ENCODE data around the gene AFF3.

The AFF3 gene

GRCh38 chr2:99806758-99807157 lies 335.6 kb downstream of the AFF3 start:
- Histone ChIP-seq H3K27ac (no peak overlapping the region), H3K27me3 (no peaks in the 10 kb centered on the region), H3K4me1 (ENCODE audit: control insufficient read depth in 1 of 2, insufficient read depth in 1 of 2, low read depth in 1 of 2, low read length in 1 of 2) (no peaks in the 10 kb centered on the region), H3K36me3 (no peaks in the 10 kb centered on the region), H3K4me3 (ENCODE audit: low read depth in 1 of 2, low read length in 1 of 2) (no peak overlapping the region), H3K9me3 (no peaks in the 10 kb centered on the region)
- TF ChIP-seq, protein P1, sequence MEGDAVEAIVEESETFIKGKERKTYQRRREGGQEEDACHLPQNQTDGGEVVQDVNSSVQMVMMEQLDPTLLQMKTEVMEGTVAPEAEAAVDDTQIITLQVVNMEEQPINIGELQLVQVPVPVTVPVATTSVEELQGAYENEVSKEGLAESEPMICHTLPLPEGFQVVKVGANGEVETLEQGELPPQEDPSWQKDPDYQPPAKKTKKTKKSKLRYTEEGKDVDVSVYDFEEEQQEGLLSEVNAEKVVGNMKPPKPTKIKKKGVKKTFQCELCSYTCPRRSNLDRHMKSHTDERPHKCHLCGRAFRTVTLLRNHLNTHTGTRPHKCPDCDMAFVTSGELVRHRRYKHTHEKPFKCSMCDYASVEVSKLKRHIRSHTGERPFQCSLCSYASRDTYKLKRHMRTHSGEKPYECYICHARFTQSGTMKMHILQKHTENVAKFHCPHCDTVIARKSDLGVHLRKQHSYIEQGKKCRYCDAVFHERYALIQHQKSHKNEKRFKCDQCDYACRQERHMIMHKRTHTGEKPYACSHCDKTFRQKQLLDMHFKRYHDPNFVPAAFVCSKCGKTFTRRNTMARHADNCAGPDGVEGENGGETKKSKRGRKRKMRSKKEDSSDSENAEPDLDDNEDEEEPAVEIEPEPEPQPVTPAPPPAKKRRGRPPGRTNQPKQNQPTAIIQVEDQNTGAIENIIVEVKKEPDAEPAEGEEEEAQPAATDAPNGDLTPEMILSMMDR (IDR thresholded peaks at IDR 0.05), result no peak

GRCh38 chr2:99805930-99806476 lies 336.4 kb downstream of the AFF3 start:
- H3K4me3 ChIP-seq (ENCODE audit: low read depth in 1 of 2, low read length in 1 of 2), result no peak overlapping the region
- H3K27ac ChIP-seq, result no peak overlapping the region
- TF ChIP-seq, protein P1 (IDR thresholded peaks at IDR 0.05), result no peak
- no peaks in the 10 kb centered on the region for H3K36me3 ChIP-seq
- H3K9me3 ChIP-seq, result no peaks in the 10 kb centered on the region
- no peaks in the 10 kb centered on the region for H3K27me3 ChIP-seq
- no peaks in the 10 kb centered on the region for H3K4me1 ChIP-seq (ENCODE audit: control insufficient read depth in 1 of 2, insufficient read depth in 1 of 2, low read depth in 1 of 2, low read length in 1 of 2)

GRCh38 chr2:99803846-99804245 lies 338.5 kb downstream of the AFF3 start:
- no peaks in the 10 kb centered on the region for H3K9me3 ChIP-seq
- H3K27me3 ChIP-seq, result no peaks in the 10 kb centered on the region
- no peak overlapping the region for H3K4me3 ChIP-seq (ENCODE audit: low read depth in 1 of 2, low read length in 1 of 2)
- TF ChIP-seq, protein P1 (IDR thresholded peaks at IDR 0.05), result no peak
- no peak overlapping the region for H3K27ac ChIP-seq
- H3K36me3 ChIP-seq, result no peaks in the 10 kb centered on the region
- H3K4me1 ChIP-seq (ENCODE audit: control insufficient read depth in 1 of 2, insufficient read depth in 1 of 2, low read depth in 1 of 2, low read length in 1 of 2), result no peaks in the 10 kb centered on the region

GRCh38 chr2:99802734-99803133 lies 339.7 kb downstream of the AFF3 start:
- TF ChIP-seq, protein P1 (IDR thresholded peaks at IDR 0.05), result no peak
- Histone ChIP-seq H3K36me3 (no peaks in the 10 kb centered on the region), H3K4me3 (ENCODE audit: low read depth in 1 of 2, low read length in 1 of 2) (no peak overlapping the region)

DNA sequence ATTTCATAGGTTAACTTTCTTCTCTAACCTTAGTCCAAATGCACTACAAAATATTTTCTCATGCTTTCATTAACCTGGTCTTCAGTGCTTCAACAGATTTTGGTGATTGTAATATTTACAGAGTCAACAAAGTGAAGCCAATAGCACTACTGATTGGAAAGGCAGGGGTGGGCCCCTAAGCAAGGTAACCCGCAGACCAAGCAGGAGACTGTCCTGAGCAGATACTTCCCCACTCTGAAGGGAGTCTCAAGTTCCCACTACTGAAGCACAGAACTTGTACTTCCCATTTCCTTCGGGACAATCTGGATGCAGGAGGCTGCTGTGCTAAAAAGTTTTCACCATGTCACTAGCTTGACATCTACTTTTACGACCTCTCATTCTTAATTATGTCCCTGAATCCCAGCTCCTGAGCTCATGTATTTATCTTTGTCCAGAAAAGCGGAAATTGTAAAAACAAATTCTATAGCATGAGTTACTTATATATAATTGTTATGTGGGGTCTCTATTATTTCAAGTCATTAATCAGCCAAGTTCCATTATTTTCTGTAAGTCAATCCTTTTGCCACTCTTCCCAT lies 341.0 kb downstream of the AFF3 start:
- H3K4me1 ChIP-seq (ENCODE audit: control insufficient read depth in 1 of 2, insufficient read depth in 1 of 2, low read depth in 1 of 2, low read length in 1 of 2), result no peaks in the 10 kb centered on the region
- no peak overlapping the region for H3K4me3 ChIP-seq (ENCODE audit: low read depth in 1 of 2, low read length in 1 of 2)
- H3K27me3 ChIP-seq, result no peaks in the 10 kb centered on the region
- H3K27ac ChIP-seq, result no peak overlapping the region
- no peaks in the 10 kb centered on the region for H3K36me3 ChIP-seq
- H3K9me3 ChIP-seq, result no peaks in the 10 kb centered on the region
- TF ChIP-seq, protein P1 (IDR thresholded peaks at IDR 0.05), result no peak

More at GRCh38 chr2:99802734-99803133, 339.7 kb downstream of the AFF3 start:
- no peak overlapping the region for H3K27ac ChIP-seq
- no peaks in the 10 kb centered on the region for H3K9me3 ChIP-seq
- H3K4me1 ChIP-seq (ENCODE audit: control insufficient read depth in 1 of 2, insufficient read depth in 1 of 2, low read depth in 1 of 2, low read length in 1 of 2), result no peaks in the 10 kb centered on the region
- no peaks in the 10 kb centered on the region for H3K27me3 ChIP-seq
